Adrenal gland (tissue), 5 donors: ENCODE results near the gene ZNF451.

Experiments
- POLR2A ChIP-seq, 2 donors: fragments of 450-650 bp; IDR thresholded peaks; one replicate each; pipeline ENCODE4 v1.6.1; 2017; ENCODE audit warnings: antibody characterized with exemption in 2 of 2, mild to moderate bottlenecking in 2 of 2, moderate library complexity in 1 of 2
- TF ChIP-seq, protein P1 (sequence below), 6 experiments: fragments of 450-650 bp in 4 of 6; fragments of 200-600 bp in 2 of 6; sonication (generic) in 1 of 6; IDR thresholded peaks; 1 replicate in 5 of 6; 2 replicates in 1 of 6; pipeline versions ENCODE4 v1.5.1 to v1.8.0; 2016 to 2021; ENCODE audit warnings: antibody characterized with exemption in 6 of 6, mild to moderate bottlenecking in 2 of 6, moderate library complexity in 1 of 6
- donor health status: DM: no; HTN: no; CAD: no.

DNA sequence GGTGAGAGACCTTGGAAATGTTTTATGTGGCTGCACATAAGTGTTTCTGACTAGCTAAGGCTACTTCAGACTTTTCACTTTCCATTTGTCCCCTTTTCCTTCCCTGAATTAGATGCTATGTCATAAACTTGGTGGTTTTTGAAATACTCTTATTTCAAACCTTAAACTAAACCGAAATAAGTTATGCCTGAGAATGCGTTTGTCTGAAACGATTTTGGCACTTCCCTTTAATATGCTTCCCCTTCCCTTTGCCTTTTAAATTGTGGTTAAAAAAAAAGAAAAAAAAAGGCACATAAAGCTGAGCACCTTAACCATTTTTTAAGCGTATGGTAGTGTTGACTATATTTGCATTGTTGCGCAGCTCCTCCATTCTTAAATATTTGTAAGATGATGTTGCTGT is 14.3 kb downstream of the ZNF451 start:
- TF ChIP-seq, protein P1, sequence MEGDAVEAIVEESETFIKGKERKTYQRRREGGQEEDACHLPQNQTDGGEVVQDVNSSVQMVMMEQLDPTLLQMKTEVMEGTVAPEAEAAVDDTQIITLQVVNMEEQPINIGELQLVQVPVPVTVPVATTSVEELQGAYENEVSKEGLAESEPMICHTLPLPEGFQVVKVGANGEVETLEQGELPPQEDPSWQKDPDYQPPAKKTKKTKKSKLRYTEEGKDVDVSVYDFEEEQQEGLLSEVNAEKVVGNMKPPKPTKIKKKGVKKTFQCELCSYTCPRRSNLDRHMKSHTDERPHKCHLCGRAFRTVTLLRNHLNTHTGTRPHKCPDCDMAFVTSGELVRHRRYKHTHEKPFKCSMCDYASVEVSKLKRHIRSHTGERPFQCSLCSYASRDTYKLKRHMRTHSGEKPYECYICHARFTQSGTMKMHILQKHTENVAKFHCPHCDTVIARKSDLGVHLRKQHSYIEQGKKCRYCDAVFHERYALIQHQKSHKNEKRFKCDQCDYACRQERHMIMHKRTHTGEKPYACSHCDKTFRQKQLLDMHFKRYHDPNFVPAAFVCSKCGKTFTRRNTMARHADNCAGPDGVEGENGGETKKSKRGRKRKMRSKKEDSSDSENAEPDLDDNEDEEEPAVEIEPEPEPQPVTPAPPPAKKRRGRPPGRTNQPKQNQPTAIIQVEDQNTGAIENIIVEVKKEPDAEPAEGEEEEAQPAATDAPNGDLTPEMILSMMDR (IDR thresholded peaks at IDR 0.05), result no peak
- no peak for TF ChIP-seq POLR2A (IDR thresholded peaks at IDR 0.05)
